Fibroblast of villous mesenchyme (primary cell): ENCODE measurements around the gene KRT6A. TPM values are rescaled to one million over a fixed set of nuclear protein-coding genes. Genes with fewer than 3 reads are reported as not detected.

ENCODE experiments used
- DNase-seq: peaks from one replicate; pipeline ENCODE4 v3.0.0-alpha.2; 2010; ENCODE audit warnings: low read depth
- H3K4me3 ChIP-seq: 2 replicates; pipeline ENCODE4 v1.5.1; 2011; ENCODE audit warnings: low read depth, mild to moderate bottlenecking, low read length
- total RNA-seq: library from RNA; depleted of rRNA; stranded (reverse); fragments of >200 nt; gene quantifications from 2 replicates; pipeline ENCODE4 v1.2.3, GENCODE V29; 2012
- TF ChIP-seq, protein P1 (sequence below): IDR thresholded peaks from 2 replicates; pipeline ENCODE4 v1.5.1; 2012; ENCODE audit warnings: low read depth, mild to moderate bottlenecking, low read length; ENCODE audit not compliant: insufficient read depth

The KRT6A gene
- total RNA-seq, 1 donor, result not detected

- TF ChIP-seq, protein P1, sequence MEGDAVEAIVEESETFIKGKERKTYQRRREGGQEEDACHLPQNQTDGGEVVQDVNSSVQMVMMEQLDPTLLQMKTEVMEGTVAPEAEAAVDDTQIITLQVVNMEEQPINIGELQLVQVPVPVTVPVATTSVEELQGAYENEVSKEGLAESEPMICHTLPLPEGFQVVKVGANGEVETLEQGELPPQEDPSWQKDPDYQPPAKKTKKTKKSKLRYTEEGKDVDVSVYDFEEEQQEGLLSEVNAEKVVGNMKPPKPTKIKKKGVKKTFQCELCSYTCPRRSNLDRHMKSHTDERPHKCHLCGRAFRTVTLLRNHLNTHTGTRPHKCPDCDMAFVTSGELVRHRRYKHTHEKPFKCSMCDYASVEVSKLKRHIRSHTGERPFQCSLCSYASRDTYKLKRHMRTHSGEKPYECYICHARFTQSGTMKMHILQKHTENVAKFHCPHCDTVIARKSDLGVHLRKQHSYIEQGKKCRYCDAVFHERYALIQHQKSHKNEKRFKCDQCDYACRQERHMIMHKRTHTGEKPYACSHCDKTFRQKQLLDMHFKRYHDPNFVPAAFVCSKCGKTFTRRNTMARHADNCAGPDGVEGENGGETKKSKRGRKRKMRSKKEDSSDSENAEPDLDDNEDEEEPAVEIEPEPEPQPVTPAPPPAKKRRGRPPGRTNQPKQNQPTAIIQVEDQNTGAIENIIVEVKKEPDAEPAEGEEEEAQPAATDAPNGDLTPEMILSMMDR, result no peak
- no peak for DNase-seq
- no peak overlapping the region for H3K4me3 ChIP-seq
Observed at GRCh38 chr12:52515927-52516831, 23.1 kb upstream of the KRT6A start.

GRCh38 chr12:52515319-52515646, 22.2 kb upstream of the KRT6A start:
- no peak for DNase-seq
- TF ChIP-seq, protein P1, result no peak
- no peak overlapping the region for H3K4me3 ChIP-seq

DNA sequence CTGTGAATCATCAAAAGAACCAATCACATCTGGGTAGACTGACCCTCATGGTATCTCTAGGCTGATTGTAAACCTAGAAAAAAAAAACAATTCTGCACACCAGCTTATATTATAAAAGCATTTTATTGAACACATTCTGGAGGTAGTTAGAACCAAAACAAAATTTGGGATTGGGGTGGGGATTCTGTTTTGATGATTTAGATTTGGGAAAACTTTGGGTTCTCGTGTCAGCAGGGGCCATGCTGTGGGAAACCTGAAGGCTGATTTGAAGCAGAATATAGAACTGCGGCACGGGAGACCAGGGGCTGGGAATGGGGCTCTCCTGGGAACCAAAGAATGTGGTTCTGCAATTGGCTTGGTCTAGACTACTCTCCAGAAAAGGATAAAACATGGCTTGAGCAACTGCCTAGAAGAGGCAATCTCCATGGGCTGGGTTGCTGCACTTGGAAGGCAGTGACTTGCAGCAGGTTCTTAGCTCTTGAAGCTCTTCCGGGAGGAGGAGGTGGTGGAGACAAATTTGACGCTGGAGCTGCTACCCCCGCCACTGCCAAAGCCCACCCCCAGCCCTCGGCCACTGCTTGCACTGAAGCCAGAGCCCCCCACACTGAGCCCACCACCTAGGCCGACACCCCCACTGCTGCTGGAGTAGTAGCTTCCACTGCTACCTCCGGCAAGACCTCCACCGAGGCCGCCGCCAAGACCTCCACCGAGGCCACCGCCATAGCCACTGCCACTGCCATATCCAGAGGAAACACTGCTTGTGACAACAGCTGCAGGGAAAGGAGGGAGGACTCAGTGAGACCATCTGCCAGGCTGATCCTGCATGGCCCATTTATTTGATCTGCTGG, 21.6 kb upstream of the KRT6A start:
- no peak overlapping the region for H3K4me3 ChIP-seq
- no peak for DNase-seq
- TF ChIP-seq, protein P1, result no peak

DNA sequence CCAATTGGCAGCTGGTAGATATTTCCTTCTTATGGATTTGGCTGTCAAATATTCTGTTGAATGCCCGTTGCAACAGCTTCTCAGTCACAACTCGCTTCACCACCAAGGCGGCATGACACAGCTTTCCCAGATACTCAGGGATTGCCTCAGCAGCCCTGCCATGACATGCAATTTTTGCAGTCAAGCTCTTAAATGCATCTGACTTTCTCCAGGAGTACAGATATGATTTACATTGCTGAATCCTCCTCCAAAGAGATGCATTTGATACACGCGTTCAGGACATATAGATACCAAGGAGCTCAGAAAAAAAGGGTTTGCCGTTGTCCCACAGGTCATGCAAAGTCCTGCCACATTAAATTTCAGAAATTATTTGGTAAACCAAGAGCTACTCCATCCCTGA, 20.7 kb upstream of the KRT6A start:
- no peak for DNase-seq
- TF ChIP-seq, protein P1, result no peak

DNA sequence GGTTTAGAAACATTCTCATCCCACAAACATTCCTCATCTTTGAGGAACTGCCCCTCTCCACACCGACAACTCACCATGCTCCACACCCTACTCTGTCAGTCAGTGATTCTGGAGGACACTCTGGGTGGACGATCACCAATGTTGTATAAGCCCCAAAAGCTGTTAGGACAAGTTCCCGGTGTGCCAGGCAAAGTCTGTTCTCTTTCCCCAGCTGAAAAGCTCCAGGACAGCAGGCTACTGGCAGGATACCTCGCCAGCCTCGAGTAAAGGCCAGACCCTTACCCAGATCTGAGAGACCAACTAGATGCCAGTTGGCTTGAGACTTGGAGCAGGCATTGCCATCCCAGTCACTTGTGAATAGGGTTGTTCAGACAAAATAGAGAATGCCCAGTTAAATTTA, 15.2 kb upstream of the KRT6A start:
- no peak for DNase-seq
- H3K4me3 ChIP-seq, result no peak overlapping the region
- TF ChIP-seq, protein P1, result no peak

More for the DNA sequence above, 20.7 kb upstream of the KRT6A start:
- no peak overlapping the region for H3K4me3 ChIP-seq

- TF ChIP-seq, protein P1, result peak; percentile 71
- peak; percentile 74 for DNase-seq
- no peak overlapping the region for H3K4me3 ChIP-seq
Observed at GRCh38 chr12:52506858-52507715, 14.0 kb upstream of the KRT6A start.
